ENCODE measurements around the gene IRF2BPL. TPM values are rescaled to one million over a fixed set of nuclear protein-coding genes. Genes with fewer than 3 reads are reported as not detected.

Gene IRF2BPL
- total RNA-seq, 1 experiment from 2014 or later: 83.3 TPM

- Histone ChIP-seq H3K36me3 (ENCODE audit: control insufficient read depth, insufficient read depth, low read length) (no peaks in the 10 kb centered on the region), H3K4me1 (ENCODE audit: control insufficient read depth, insufficient read depth, low read length) (peaks cover 47% of the 10 kb centered on the region), H3K27me3 (ENCODE audit: control insufficient read depth, insufficient read depth, low read length) (no peaks in the 10 kb centered on the region), H3K27ac (ENCODE audit: low read length) (peak overlapping the region; percentile 91; the same call in 1 of the 2 replicates), H3K9me3 (ENCODE audit: control insufficient read depth, insufficient read depth, low read depth, low read length) (no peaks in the 10 kb centered on the region), H3K4me3 (ENCODE audit: low read depth in 2 of 2, low read length in 2 of 2) (no peak overlapping the region)
- intact Hi-C loops (cut with micrococcal nuclease; ENCODE audit: unreplicated experiment) (loop anchor here (5.0 kb wide), 1 partner anchor 109 kb away; no protein-coding TSS in a partner anchor), in situ Hi-C loops (cut with HindIII; ENCODE audit: low pct_unique_long_range_greater_than_20kb, low sequenced_read_pairs) (no loop called here)
- ChIA-PET POLR2A (interaction anchor here (0.6 kb wide), 2 partner anchors 10 to 176 kb away, joined by 3 read pairs; no protein-coding TSS in a partner anchor), CTCF (interaction anchor here (0.5 to 1.0 kb wide), 4 partner anchors 31 to 183 kb away, joined by 3 to 6 read pairs (median 4); no protein-coding TSS in a partner anchor)
- no TSS peak for BruUV-seq (replicated peaks)
- TF ChIP-seq REST (IDR thresholded peaks at IDR 0.05; ENCODE audit: insufficient read depth in 1 of 2, low read depth in 2 of 2, low read length in 1 of 2) (no peak), TCF7L2 (IDR thresholded peaks at IDR 0.05; ENCODE audit: low read depth, low read length) (no peak), SIN3A (IDR thresholded peaks at IDR 0.05; ENCODE audit: borderline replicate concordance, insufficient read depth, low read depth, low read length) (no peak), POLR2AphosphoS5 (IDR thresholded peaks at IDR 0.05; ENCODE audit: low read depth, low read length) (no peak), CTCF (IDR thresholded peaks at IDR 0.05) (no peak)
- ATAC-seq: no peak
- DNase-seq (ENCODE audit: low read depth, low spot score): no peak
Observed at GRCh38 chr14:77065851-77066577, 37.5 kb upstream of the IRF2BPL start.

- Histone ChIP-seq H3K9me3 (ENCODE audit: control insufficient read depth, insufficient read depth, low read depth, low read length) (no peaks in the 10 kb centered on the region), H3K27ac (ENCODE audit: low read length) (peak overlapping the region; percentile 91), H3K27me3 (ENCODE audit: control insufficient read depth, insufficient read depth, low read length) (no peaks in the 10 kb centered on the region), H3K4me1 (ENCODE audit: control insufficient read depth, insufficient read depth, low read length) (peaks cover 39% of the 10 kb centered on the region), H3K36me3 (ENCODE audit: control insufficient read depth, insufficient read depth, low read length) (no peaks in the 10 kb centered on the region), H3K4me3 (ENCODE audit: low read depth in 2 of 2, low read length in 2 of 2) (no peak overlapping the region)
- ChIA-PET POLR2A (interaction anchor here (0.7 kb wide), 1 partner anchor 12 kb away, joined by 4 read pairs; no protein-coding TSS in a partner anchor), CTCF (interaction anchor here (1.0 kb wide), 1 partner anchor 29 kb away, joined by 6 read pairs; no protein-coding TSS in a partner anchor)
- ATAC-seq: no peak
- in situ Hi-C loops (cut with HindIII; ENCODE audit: low pct_unique_long_range_greater_than_20kb, low sequenced_read_pairs) (no loop called here), intact Hi-C loops (cut with micrococcal nuclease; ENCODE audit: unreplicated experiment) (loop anchor here (5.0 kb wide), 1 partner anchor 107 kb away; no protein-coding TSS in a partner anchor)
- DNase-seq (ENCODE audit: low read depth, low spot score): no peak
- BruUV-seq (replicated peaks): no TSS peak
- TF ChIP-seq SIN3A (IDR thresholded peaks at IDR 0.05; ENCODE audit: borderline replicate concordance, insufficient read depth, low read depth, low read length) (no peak), CTCF (IDR thresholded peaks at IDR 0.05) (no peak), POLR2AphosphoS5 (IDR thresholded peaks at IDR 0.05; ENCODE audit: low read depth, low read length) (no peak), TCF7L2 (IDR thresholded peaks at IDR 0.05; ENCODE audit: low read depth, low read length) (no peak), REST (IDR thresholded peaks at IDR 0.05; ENCODE audit: insufficient read depth in 1 of 2, low read depth in 2 of 2, low read length in 1 of 2) (no peak)
Observed at GRCh38 chr14:77064521-77065178, 36.1 kb upstream of the IRF2BPL start.

Data from Panc1 (cell line).